OCI-LY3 (cell line): ENCODE measurements around the gene BCL6B.

Experiments
- EZH2phosphoT487 ChIP-seq: fragments of 200-600 bp; shearing (Covaris generic); IDR thresholded peaks from 2 replicates; pipeline ENCODE4 v1.6.1; 2018; ENCODE audit warnings: antibody characterized with exemption, mixed run types, low read depth
- TF ChIP-seq, protein P1 (sequence below): fragments of 200-600, 300-600 bp; sonication (generic); IDR thresholded peaks from 2 replicates; pipeline ENCODE4 v1.5.1; 2014; ENCODE audit warnings: antibody characterized with exemption, low read length, low read depth

GRCh38 chr17:7016418-7016817 lies 6.4 kb upstream of the BCL6B start:
- TF ChIP-seq, protein P1, sequence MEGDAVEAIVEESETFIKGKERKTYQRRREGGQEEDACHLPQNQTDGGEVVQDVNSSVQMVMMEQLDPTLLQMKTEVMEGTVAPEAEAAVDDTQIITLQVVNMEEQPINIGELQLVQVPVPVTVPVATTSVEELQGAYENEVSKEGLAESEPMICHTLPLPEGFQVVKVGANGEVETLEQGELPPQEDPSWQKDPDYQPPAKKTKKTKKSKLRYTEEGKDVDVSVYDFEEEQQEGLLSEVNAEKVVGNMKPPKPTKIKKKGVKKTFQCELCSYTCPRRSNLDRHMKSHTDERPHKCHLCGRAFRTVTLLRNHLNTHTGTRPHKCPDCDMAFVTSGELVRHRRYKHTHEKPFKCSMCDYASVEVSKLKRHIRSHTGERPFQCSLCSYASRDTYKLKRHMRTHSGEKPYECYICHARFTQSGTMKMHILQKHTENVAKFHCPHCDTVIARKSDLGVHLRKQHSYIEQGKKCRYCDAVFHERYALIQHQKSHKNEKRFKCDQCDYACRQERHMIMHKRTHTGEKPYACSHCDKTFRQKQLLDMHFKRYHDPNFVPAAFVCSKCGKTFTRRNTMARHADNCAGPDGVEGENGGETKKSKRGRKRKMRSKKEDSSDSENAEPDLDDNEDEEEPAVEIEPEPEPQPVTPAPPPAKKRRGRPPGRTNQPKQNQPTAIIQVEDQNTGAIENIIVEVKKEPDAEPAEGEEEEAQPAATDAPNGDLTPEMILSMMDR = no peak
- TF ChIP-seq EZH2phosphoT487 = no peak
